Stimulated activated CD8-positive, alpha-beta memory T cell treated with anti-CD3 and anti-CD28 coated beads, Interleukin-15, amount 100 ng/mL, for 1 hour (primary cell): ENCODE measurements around the gene CACNG4.
"Not testable (repeated sequence)": the region's sequence is repeated elsewhere in the genome, so short reads cannot be mapped to it uniquely, and the experiment has no call there.

Experiments
- DNase-seq: peaks from one replicate; pipeline ENCODE4 v3.0.0-alpha.2; 2020; ENCODE audit warnings: low read depth

The CACNG4 gene

DNA sequence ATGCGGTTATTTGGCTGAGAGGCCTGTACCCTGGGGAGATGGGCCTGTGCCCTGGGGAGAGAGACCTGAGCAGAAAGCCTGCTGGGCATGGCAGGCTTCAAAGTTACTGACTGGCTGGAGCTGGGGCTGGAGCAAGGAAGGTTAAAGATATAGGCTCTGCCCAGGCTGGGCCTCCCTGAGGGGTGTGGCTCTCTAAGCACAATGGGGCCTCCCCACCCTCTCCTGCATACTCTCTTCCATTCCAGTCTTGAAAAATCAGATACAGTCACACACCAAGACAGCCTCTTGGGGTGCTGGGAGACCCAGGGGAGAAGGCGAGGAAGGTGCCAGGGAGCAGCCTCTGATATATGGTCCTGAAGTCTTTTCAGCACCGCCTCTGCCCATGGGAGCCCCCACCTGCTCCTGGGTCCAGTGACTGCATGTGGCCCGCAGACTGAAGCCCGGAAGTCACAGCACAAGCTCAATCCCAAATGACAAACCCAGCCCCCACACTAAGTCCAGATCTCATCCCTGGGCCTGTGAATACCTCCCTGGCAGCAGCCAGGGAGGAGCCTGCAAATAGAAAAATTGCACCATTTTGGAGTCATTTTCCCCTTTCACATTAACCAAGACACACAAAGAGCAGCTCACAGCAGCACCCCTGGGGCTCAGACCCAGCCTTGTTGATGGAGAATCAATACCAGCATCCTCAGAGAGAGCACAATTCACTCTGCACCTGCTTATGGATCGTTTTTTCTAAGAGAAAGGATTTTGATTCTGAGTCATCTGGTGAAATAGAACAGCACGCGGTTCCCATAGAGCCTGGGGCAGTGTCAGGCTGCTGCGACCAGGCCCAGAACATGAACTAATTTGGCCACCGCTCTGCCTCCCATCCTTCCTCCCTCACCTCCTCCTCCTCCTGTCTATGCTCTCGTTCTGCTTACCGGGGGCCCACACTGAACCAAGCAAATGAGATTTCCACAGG is 54.2 kb downstream of the CACNG4 start:
- DNase-seq, result no peak

DNA sequence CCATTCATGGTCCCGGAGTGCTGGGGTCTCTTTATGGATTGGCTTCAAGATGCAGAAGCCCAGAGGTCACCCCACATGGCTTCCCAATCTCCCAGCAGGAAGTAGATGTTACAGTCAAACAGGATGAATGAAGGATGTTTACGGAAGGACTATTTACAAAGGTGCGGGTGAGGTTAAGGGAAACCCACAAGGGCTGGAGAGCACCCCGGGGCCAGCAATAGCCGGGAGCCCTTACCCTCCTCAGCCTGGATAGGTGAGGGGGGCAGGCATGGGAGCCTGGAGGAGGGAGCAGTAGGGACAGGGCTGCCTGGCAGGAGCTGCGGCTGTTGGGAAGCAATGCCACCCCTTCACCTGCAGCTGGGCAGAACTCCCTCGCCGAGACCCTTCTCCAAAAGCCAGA is 55.3 kb downstream of the CACNG4 start:
- DNase-seq, result no peak

DNA sequence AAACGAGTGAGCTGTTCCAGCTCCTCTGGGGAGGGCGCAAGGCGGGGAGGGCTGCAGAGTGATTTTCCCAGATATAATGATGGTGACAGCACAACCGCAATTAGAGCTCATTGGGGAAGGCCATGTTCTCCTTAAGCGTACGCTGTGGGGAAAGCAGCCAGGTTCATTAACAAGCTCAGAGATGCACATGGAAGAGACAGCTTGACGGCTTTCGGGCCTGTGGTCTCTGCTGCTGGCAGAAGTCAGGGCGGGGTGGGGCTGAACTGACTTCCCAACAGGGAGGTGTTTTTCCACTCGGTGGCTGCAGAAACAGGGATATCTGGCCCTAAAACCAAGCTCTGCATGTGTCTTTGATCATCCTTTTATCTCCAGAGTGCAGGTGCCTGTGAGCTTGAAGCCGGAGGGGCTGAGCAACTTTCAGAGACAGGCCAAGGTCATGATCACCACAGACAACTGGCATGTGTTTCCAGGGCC is 55.8 kb downstream of the CACNG4 start:
- DNase-seq, result no peak

DNA sequence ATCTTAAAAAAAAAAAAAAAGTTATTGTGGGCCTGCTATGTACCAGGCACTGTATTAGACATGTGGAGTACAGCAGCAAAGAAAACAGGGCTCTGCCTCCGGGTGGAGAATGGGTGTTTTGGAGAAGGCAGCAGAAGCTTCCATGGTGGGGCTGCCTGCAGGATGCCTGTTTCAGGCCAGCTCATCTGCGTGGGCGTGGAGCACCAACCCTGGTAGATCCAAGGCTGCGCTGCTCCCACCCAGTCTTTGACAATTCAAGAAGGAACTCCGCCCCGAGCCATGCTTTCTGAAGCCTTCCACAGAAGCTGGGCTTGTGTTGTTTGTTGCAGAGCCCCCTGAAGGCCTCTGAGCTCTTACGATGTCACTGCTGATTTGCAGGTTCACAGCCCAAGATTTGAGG is 56.7 kb downstream of the CACNG4 start:
- no peak for DNase-seq

DNA sequence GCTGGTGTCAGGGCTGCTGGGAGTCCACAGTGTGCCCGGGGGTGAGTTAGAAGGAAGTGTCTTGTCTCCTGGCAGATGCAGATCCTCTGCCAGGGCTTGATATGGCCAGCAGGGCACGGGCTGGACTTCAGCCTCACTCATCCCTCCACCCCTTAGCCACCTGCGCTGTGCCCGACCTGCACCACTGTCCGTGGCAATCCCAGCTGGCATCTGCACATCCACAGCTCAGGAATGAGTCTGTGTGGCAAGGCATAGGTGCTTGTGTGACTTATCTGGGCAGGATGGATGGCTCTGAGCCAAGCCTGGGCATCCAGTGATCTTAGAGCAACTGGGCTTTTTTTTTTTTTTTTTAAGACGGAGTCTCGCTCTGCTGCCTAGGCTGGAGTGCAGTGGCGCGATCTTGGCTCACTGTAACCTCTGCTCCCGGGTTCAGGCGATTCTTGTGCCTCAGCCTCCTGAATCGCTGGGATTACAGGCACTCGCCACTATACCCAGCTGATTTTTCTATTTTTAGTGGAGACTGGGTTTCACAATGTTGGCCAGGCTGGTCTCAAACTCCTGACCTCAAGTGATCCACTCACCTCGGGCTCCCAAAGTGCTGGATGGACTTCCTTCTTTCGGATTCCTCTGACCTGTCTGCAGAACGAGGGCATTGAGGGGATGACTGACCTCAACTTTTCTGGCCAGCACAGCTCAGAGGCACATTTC is 57.4 kb downstream of the CACNG4 start:
- no peak for DNase-seq

DNA sequence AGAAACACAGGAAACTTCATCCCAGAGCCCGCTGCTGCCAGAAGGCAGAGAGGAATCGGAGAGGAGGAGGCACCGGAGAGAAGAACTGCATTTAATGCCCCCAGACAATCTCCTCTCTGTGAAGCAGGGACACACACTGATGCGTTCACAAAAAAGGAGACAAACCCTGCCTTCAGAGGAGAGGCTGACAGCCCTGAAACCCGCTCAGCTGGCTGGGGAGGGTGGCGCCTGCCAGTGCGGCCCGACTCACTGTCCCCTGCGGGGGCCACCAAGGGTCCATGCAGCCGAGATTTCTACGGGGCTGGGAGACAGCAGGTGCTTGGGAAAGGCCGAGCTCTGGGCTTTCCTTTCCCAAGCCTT is 57.9 kb downstream of the CACNG4 start:
- no peak for DNase-seq

DNA sequence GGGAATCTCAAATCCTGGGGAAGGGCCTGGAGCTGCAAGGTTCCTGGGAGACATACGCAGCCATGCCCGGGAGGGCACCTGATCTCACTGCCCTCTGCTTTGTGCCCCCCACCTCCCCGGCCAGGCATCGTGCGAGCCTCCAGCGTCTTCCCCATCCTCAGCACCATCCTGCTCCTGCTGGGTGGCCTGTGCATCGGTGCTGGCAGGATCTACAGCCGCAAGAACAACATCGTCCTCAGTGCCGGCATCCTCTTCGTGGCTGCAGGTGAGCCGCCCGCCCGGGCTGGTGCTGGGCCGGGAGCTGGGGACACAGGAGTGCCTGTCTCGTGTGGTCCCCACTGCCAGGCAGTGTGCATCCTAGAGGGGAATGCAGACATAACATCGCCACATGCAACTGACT is 60.2 kb downstream of the CACNG4 start:
- DNase-seq, result no peak

DNA sequence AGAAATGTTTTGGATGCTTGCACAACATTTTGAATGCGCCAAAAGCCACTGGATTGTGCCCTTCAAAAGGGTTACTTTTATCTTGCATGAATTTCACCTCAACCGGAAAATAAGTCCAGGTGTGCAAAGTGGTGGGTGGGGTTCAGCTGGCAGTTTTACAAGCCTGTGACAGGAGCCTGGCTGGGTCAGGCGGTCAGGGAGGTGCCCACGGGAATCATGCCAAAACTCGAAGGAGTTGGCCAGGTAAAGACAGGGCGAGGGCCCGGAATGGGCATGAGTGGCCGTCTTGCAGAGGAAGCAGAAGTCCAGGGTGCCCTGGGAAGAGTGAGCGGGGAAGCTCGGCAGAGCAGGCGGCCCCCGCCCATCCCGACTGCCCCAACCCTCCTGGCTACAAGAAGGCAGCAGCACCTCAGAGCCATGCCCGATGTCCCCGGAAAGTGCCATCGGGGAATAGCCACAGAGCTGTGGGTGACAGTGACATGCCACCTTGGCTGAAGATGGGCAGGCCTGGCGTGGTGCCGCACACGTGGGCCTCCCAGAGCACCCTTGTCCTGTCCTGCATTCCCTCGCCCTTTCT is 60.8 kb downstream of the CACNG4 start:
- no peak for DNase-seq

DNA sequence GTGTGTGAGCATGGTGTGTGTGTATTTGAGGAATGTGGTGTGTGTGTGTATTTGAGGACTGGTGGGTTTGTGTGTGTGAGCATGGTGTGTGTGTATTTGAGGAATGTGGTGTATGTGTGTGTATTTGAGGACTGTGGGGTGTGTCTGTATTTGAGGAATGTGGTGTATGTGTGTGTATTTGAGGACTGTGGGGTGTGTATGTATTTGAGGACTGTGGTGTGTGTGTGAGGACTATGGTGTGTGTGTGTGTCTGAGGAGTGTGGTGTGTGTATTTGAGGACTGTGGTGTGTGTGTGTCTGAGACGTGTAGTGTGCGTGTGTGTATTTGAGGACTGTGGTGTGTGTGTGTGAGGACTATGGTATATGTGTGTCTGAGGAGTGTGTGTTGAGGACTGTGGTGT is 61.8 kb downstream of the CACNG4 start:
- no peak for DNase-seq

DNA sequence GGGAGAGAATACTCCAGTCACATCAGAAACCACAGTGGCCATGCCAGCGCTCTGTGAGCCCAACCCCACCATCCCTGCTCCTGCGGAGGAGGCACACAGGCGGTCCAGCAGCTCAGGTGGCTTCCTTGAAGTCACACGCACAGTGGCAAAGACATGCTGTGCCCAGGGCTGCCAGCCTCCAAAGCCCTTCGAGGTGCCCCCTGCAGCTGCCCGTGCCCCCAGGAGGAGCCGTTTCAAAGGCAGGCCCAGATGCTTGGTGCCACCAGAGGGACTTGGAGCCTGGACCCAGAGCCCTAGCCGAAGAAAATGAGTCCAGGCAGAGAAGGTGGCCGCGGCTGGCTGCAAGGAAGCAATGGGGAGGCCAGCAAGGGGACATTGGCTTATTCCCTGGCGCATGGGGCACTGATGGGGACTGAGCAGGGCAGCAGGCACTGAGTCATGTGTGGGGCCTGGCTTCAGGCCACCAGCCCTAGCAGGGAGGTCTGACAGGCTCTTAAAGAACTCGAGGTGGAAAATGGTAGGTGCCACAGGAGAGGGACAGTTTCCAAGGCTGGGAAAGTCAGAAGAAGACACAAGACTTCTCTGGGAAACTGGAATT is 62.6 kb downstream of the CACNG4 start:
- no peak for DNase-seq

DNA sequence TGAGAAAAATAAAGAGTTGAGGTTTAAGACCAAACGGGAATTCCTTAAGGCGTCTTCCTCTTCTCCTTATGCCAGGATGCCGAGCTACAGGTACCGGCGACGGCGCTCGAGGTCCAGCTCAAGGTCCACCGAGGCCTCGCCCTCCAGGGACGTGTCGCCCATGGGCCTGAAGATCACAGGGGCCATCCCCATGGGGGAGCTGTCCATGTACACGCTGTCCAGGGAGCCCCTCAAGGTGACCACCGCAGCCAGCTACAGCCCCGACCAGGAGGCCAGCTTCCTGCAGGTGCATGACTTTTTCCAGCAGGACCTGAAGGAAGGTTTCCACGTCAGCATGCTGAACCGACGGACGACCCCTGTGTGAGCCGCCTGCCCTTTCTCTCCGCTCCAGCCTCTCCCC is 66.1 kb downstream of the CACNG4 start:
- no peak for DNase-seq

DNA sequence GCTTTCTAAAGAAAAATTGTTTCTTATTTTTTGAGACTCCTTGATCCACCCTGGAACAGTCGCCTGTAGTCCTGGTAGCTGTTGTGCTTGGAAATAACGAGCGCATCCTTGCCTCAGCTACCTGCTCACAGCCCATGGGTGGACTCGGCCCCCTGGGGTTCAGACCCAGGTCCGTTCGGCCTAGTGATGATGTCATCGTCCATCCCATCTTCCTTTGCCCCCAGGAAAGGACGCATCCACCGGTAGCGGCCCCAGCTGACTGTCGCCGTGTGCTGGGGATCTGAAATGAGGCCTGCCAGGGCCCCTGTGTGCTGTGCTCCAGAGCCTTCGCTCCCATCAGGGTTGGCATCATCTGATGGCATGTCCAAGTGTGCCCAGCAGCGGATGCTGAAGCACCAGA is 67.9 kb downstream of the CACNG4 start:
- DNase-seq, result no peak

DNA sequence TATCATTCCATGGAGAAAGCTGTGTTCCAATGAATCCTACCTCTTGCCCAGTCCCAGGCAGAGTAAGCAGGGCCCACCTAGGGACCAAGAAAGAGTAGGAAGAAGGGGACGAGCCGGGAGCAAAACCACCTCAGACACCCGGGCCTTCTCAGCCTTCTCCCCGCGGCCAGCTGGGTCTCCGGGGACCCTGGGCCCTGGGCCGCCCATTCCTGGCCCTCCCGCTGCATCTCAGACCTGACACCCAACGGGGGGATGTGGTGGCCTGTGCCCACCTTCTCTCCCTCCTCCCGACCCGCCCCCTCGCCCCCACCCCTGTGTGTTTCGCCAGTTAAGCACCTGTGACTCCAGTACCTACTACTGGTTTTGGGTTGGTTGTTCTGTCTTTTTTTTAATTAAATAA is 68.5 kb downstream of the CACNG4 start:
- DNase-seq, result no peak

DNA sequence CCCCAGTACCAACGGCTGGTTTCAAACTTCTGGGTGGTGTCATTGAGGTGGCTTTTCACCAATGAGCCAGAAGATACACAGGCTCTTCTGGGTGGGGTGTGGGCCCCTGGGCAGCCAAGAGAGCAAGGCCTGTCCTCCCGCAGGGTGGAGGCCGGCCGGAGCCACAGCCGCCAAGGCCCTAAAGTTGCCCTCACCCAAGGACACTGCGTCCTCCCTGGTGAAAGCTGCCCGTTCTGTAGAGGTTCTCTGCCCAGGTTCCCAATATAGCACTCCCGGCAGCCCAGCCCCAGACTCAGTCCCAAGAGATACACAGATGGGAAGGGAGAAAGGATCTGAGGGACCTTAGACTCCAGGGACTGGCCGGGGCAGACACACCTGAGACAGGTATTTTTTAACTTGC is 69.1 kb downstream of the CACNG4 start:
- DNase-seq, result no peak

DNA sequence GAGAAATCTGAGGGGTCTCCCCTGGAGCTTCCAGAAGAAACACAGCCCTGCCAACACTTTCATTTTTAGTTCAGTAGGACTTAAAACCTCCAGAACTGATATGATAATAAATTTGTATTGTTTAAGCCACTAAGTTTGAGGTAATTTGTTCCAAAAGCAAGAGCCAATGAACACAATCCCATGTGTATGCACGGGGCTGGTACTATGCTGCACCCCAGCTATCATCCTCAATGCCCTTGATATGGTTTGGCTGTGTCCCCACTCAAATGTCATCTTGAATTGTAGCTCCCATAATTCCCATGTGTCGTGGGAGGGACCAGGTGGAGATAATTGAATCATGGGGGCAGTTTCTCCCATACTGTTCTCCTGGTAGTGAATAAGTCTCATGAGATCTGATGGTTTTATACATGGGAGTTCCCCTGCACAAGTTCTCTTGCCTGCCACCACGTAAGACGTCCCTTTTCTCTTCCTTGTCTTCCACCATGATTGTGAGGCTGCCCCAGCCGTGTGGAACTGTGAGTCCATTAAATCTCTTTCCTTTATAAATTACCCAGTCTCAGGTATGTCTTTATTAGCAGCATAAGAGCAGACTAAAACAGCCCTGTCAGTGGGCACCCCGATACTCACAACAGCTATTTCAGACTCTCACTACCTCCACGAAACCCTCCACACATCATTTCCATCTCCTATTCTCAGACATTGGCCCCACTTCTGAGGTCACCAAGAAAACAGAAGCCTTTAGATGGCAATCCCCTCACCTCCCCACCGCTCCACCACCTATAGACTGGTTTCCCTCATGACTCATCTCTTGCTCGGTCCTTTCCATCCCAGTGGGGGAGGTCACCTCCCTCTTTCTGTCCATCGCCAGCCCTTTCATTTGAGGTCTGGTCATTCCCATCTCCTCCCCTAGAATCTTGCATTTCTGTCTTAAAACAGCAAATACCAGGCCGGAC is 70.9 kb downstream of the CACNG4 start:
- no peak for DNase-seq

DNA sequence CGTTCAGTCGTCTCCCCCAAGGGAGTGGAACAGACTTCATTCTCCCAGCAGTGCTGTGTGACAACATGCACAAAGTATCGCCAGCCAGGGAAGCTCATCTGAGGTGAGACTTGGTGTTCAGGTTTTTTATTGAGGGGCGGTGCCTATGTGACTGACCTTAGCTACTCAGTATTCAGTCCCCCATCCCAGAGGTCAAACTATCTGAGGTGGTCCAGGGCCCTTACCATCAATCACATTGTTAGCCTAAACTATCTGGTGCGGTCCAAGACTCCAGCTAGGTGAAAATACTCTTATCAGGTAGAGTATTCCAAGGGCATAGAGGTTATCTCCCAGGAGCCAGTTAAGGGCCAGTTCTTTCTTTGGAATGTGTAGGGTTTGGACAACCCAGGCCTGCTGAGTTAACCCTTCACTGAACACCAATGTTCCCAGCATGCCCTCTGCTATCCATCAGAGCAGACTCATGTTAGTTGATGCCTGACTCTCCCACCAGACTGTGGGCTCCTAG is 74.4 kb downstream of the CACNG4 start:
- no peak for DNase-seq

DNA sequence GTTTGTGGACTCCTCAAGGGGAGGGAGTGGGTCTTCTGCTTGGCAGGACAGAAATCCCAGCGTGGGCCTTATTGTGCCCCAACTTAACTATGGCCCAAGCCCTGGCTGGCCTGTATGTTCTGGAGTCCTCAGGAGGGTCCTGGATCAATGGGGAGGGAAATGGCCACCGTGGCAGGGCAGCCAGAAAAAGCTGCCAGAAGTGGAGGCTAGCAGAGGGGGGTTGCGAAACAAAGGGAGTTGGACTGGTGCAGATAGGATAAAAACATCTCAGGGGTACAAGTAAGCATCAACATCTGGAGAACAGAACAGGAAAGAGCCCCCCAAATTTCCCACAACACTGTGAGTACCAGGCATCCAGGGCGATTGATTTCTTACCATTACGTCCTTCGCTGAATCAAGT is 76.1 kb downstream of the CACNG4 start:
- DNase-seq, result no peak

DNA sequence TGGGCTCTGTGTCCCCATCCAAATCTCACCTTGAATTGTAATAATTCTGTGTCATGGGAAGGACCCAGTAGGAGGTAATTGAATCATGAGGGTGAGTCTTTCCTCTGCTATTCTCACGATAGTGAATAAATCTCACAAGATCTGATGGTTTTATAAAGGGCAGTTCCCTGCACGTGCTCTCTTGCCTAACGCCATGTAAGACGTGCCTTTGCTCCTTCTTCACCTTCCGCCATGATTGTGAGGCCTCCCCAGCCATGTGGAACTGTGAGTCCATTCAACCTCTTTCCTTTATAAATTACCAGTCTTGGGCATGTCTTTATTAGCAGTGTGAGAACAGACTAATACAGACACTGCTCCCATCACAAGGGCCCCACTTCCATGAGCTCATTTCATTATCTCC is 76.6 kb downstream of the CACNG4 start:
- DNase-seq, result not testable (repeated sequence)

DNA sequence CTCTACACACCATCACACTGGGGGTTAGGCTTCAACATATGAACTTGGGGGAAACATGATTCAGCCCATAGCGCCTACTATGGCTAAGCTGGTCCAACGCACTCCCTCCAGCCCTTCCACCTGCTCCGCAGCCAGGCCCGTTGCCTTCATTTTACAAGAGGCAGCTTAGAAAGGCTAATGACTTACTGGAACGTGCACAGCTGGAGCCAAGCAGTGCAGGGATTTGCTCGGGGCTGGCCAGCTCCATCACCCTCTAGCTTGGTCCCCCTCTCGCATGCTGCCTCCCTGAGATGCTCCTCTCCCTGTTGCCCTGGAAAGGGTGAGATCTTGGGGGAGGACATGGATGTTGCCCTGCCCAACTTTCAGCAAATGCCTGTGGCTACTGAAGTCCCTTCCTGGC is 77.0 kb downstream of the CACNG4 start:
- no peak for DNase-seq

DNA sequence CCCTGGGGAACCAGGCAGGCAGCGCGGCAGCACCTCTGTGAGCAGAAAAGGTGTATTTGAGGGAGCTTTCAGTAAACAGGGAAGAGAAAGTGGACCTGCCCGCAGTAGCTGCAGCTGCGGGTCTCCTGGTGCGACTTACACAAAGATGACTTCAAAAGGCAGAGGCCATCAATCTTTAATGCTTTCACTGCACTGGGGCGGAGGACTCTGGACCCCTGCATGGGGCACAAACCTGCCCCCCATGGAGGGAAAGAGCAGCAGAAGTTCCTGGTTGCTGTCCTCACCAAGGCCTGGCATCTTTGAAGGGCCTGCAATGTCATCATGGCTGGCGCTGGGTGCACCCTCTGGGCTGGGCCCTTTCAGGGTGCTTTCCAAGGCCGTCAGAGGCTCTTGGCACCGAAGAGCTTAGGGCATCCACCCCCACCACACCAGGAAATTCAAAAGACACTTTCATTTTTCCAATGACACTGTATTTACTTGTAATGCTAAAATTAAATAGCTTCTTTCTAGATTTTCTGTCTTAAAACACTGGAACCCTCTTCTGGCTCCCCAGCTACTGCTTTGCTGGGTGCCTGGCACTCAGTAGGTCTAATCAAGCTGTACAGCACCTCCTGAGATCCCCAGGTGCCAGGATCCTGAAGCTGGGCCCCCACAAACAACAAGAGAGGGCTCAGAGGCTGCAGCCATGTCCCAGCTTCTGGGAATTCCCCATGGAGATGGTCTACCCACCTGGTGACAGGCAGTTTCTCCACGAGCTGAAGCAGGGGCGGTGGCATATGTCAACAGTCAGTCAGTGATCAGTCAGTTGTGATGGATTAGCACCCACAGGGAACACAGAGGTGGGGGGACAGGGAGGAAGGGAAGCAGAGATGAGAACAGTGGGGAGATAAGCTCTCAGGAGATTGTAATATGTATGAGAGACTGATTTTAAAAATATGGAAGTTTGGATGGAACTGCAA is 77.7 kb downstream of the CACNG4 start:
- DNase-seq, result no peak
